GOT3 (cell line): Measurements from ENCODE around the gene SLC38A10.

ENCODE experiments used
- DNase-seq: peaks from one replicate; lab custom pipeline; 2025; ENCODE audit warnings: mixed read lengths; lab: John Stamatoyannopoulos, UW

SLC38A10 gene

GRCh38 chr17:81241648-81242420, 53.3 kb downstream of the SLC38A10 start:
- no peak for DNase-seq

- DNase-seq, result no peak
Measured at GRCh38 chr17:81241203-81241602, 53.9 kb downstream of the SLC38A10 start.

GRCh38 chr17:81240761-81241160, 54.3 kb downstream of the SLC38A10 start:
- DNase-seq, result no peak

- DNase-seq, result no peak
Measured at GRCh38 chr17:81239714-81240555, 55.2 kb downstream of the SLC38A10 start.

GRCh38 chr17:81238815-81239713, 56.0 kb downstream of the SLC38A10 start, which contains the start of the genes NDUFAF8 and TEPSIN:
Gene NDUFAF8, plus strand, starts transcription at chr17:81239318. Its CDS starts 46 bp downstream, at chr17:81239364.
Gene TEPSIN, minus strand, starts transcription at chr17:81239055. Its CDS starts 22 bp downstream, at chr17:81239033.
- DNase-seq, result peak; percentile 92

- no peak for DNase-seq
Measured at GRCh38 chr17:81238490-81238814, 56.7 kb downstream of the SLC38A10 start.

GRCh38 chr17:81237591-81238489, 57.3 kb downstream of the SLC38A10 start:
- no peak for DNase-seq

GRCh38 chr17:81236784-81237183, 58.3 kb downstream of the SLC38A10 start:
- no peak for DNase-seq

GRCh38 chr17:81235822-81236740, 59.0 kb downstream of the SLC38A10 start:
- DNase-seq, result no peak

- DNase-seq, result no peak
Measured at GRCh38 chr17:81234940-81235821, 59.9 kb downstream of the SLC38A10 start.

- DNase-seq, result no peak
Measured at GRCh38 chr17:81234506-81234855, 60.6 kb downstream of the SLC38A10 start.

GRCh38 chr17:81233811-81234505, 61.1 kb downstream of the SLC38A10 start:
- DNase-seq, result no peak

GRCh38 chr17:81233316-81233715, 61.8 kb downstream of the SLC38A10 start:
- DNase-seq, result no peak

- DNase-seq, result no peak
Measured at GRCh38 chr17:81232616-81233241, 62.4 kb downstream of the SLC38A10 start.

GRCh38 chr17:81231766-81232581, 63.1 kb downstream of the SLC38A10 start:
- no peak for DNase-seq

- DNase-seq, result no peak
Measured at GRCh38 chr17:81231121-81231645, 63.9 kb downstream of the SLC38A10 start.
